ENCODE results near the gene CRTAC1. TPM values are rescaled to one million over a fixed set of nuclear protein-coding genes. Genes with fewer than 3 reads are reported as not detected.

The CRTAC1 gene
- total and polyA plus RNA-seq, 10 donors, result 0.17 to 0.74 (median 0.26) TPM; not detected in 5

GRCh38 chr10:97916586-97916985 lies 113.8 kb downstream of the CRTAC1 start:
- no peak overlapping the region for H3K27ac ChIP-seq
- peaks cover 0 to 7% (median 6%) of the 10 kb centered on the region in 6 donors for H3K4me1 ChIP-seq
- TF ChIP-seq POLR2AphosphoS5 (IDR thresholded peaks at IDR 0.05), result no peak
- no peak for TF ChIP-seq POLR2A (IDR thresholded peaks at IDR 0.05)
- TF ChIP-seq CTCF (IDR thresholded peaks at IDR 0.05 in 8 of 11, conservative IDR thresholded peaks at IDR 0.05 in 3 of 11), result no peak
- DNase-seq, result no peak
- H3K27me3 ChIP-seq (replicated peaks in 1 of 7), result peaks cover 0 to 74% (median 0%) of the 10 kb centered on the region in 7 donors
- H3K36me3 ChIP-seq, result no peaks in the 10 kb centered on the region
- intact Hi-C loops (cut with DNase I; ENCODE audit: low total_unique reads), result no loop called here
- no peak overlapping the region for H3K4me3 ChIP-seq
- 39 to 65% (median 53%) methylated on average over 4 of the region's 4 CpGs for WGBS, 5 donors
- H3K9me3 ChIP-seq, result no peaks in the 10 kb centered on the region

- H3K9me3 ChIP-seq, result no peaks in the 10 kb centered on the region
- intact Hi-C loops (cut with DNase I; ENCODE audit: low total_unique reads), result no loop called here
- no peak overlapping the region for H3K4me3 ChIP-seq
- peaks cover 0 to 7% (median 6%) of the 10 kb centered on the region in 6 donors for H3K4me1 ChIP-seq
- no peak for DNase-seq
- WGBS, 5 donors, result 70 to 84% (median 79%) methylated on average over 15 to 21 of the region's 21 CpGs
- TF ChIP-seq CTCF (IDR thresholded peaks at IDR 0.05 in 8 of 11, conservative IDR thresholded peaks at IDR 0.05 in 3 of 11) (no peak), POLR2A (IDR thresholded peaks at IDR 0.05) (no peak), POLR2AphosphoS5 (IDR thresholded peaks at IDR 0.05) (no peak)
- no peak overlapping the region for H3K27ac ChIP-seq
- H3K27me3 ChIP-seq (replicated peaks in 1 of 7), result peaks cover 0 to 73% (median 0%) of the 10 kb centered on the region in 7 donors
- no peaks in the 10 kb centered on the region for H3K36me3 ChIP-seq
These were observed 114.9 kb downstream of the CRTAC1 start for GRCh38 chr10:97915346-97916131.

GRCh38 chr10:97914837-97915211 lies 115.6 kb downstream of the CRTAC1 start:
- peak; percentile 14 to 90 (median 83) for TF ChIP-seq CTCF (IDR thresholded peaks at IDR 0.05 in 8 of 11, conservative IDR thresholded peaks at IDR 0.05 in 3 of 11)
- no peak for TF ChIP-seq POLR2A (IDR thresholded peaks at IDR 0.05)
- no peak for TF ChIP-seq POLR2AphosphoS5 (IDR thresholded peaks at IDR 0.05)
- peak overlapping the region in 1 of 8 donors; percentile 27 for H3K4me3 ChIP-seq
- H3K27me3 ChIP-seq (replicated peaks in 1 of 7), result peaks cover 0 to 72% (median 0%) of the 10 kb centered on the region in 7 donors
- intact Hi-C loops (cut with DNase I; ENCODE audit: low total_unique reads), result loop anchor here (5.0 kb wide), 1 partner anchor 127 kb away; no protein-coding TSS in a partner anchor
- no peak overlapping the region for H3K27ac ChIP-seq
- H3K4me1 ChIP-seq, result peaks cover 0 to 7% (median 6%) of the 10 kb centered on the region in 6 donors
- no peaks in the 10 kb centered on the region for H3K36me3 ChIP-seq
- DNase-seq, result peak; percentile 86
- 7 to 13% (median 10%) methylated on average over 8 to 11 of the region's 11 CpGs for WGBS, 5 donors
- no peaks in the 10 kb centered on the region for H3K9me3 ChIP-seq

GRCh38 chr10:97914171-97914836 lies 116.1 kb downstream of the CRTAC1 start:
- WGBS, 5 donors, result 48 to 62% (median 52%) methylated on average over 8 to 10 of the region's 10 CpGs
- H3K4me3 ChIP-seq, result peak overlapping the region in 1 of 8 donors; percentile 27
- H3K27ac ChIP-seq, result no peak overlapping the region
- no peak for TF ChIP-seq CTCF (IDR thresholded peaks at IDR 0.05 in 8 of 11, conservative IDR thresholded peaks at IDR 0.05 in 3 of 11)
- no peak for TF ChIP-seq POLR2AphosphoS5 (IDR thresholded peaks at IDR 0.05)
- TF ChIP-seq POLR2A (IDR thresholded peaks at IDR 0.05), result no peak
- no peak for DNase-seq
- H3K36me3 ChIP-seq, result no peaks in the 10 kb centered on the region
- peaks cover 0 to 7% (median 6%) of the 10 kb centered on the region in 6 donors for H3K4me1 ChIP-seq
- intact Hi-C loops (cut with DNase I; ENCODE audit: low total_unique reads), result loop anchor here (5.0 kb wide), 1 partner anchor 128 kb away; no protein-coding TSS in a partner anchor
- H3K27me3 ChIP-seq (replicated peaks in 1 of 7), result peaks cover 0 to 70% (median 0%) of the 10 kb centered on the region in 7 donors
- no peaks in the 10 kb centered on the region for H3K9me3 ChIP-seq

Data from spleen (tissue), 11 donors.